ENCODE measurements around the gene ERF.

The ERF gene

DNA sequence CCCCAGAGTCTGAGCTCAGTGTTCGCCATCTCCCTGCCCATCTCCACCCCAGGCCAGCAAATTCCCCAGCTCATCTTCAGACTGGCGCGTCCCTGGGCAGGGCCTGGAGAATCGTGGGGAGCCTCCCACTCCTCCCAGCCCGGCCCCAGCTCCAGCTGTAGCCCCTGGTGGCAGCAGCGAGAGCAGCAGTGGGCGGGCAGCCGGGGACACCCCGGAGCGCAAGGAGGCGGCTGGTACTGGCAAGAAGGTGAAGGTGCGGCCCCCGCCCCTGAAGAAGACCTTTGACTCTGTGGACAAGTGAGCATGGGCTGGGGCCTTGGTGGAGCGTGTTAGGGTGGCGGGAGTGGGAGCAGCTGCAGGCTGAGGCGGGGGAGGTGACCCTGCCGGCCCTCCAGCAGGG lies 38.6 kb upstream of the ERF start:
- Histone ChIP-seq H3K27ac (no peak overlapping the region), H3K79me2 (no peaks in the 10 kb centered on the region), H2AFZ (no peak overlapping the region), H3K4me2 (ENCODE audit: low read length) (no peak overlapping the region), H3K9ac (no peak overlapping the region), H3K4me1 (no peaks in the 10 kb centered on the region), H3K27me3 (ENCODE audit: control insufficient read depth, insufficient read depth, low read length) (no peaks in the 10 kb centered on the region), H3K4me3 (ENCODE audit: low read depth, low read length) (no peak overlapping the region), H3K9me3 (ENCODE audit: control insufficient read depth, low read length) (no peaks in the 10 kb centered on the region), H3K36me3 (ENCODE audit: control insufficient read depth, insufficient read depth, low read length) (no peaks in the 10 kb centered on the region)
- TF ChIP-seq, protein P1, sequence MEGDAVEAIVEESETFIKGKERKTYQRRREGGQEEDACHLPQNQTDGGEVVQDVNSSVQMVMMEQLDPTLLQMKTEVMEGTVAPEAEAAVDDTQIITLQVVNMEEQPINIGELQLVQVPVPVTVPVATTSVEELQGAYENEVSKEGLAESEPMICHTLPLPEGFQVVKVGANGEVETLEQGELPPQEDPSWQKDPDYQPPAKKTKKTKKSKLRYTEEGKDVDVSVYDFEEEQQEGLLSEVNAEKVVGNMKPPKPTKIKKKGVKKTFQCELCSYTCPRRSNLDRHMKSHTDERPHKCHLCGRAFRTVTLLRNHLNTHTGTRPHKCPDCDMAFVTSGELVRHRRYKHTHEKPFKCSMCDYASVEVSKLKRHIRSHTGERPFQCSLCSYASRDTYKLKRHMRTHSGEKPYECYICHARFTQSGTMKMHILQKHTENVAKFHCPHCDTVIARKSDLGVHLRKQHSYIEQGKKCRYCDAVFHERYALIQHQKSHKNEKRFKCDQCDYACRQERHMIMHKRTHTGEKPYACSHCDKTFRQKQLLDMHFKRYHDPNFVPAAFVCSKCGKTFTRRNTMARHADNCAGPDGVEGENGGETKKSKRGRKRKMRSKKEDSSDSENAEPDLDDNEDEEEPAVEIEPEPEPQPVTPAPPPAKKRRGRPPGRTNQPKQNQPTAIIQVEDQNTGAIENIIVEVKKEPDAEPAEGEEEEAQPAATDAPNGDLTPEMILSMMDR (IDR thresholded peaks at IDR 0.05): no peak

DNA sequence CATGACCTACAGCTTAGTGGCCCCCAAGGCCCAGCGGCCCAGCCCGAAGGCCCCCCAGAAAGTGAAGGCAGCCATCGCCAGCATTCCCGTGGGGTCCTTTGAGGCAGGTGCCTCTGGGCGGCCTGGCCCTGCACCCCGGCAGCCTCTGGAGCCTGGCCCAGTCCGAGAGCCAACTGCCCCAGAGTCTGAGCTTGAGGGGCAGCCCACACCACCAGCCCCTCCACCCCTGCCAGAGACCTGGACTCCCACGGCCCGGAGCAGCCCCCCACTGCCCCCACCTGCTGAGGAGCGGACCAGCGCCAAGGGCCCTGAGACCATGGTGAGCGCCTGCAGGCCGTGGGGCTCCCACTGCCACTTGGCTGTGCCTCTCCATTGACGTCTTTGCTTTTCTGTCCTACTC lies 38.0 kb upstream of the ERF start:
- H3K9me3 ChIP-seq (ENCODE audit: control insufficient read depth, low read length): no peaks in the 10 kb centered on the region
- H3K9ac ChIP-seq: no peak overlapping the region
- no peak overlapping the region for H2AFZ ChIP-seq
- H3K4me1 ChIP-seq: no peaks in the 10 kb centered on the region
- no peak overlapping the region for H3K4me3 ChIP-seq (ENCODE audit: low read depth, low read length)
- H3K79me2 ChIP-seq: no peaks in the 10 kb centered on the region
- H3K27ac ChIP-seq: no peak overlapping the region
- TF ChIP-seq, protein P1 (IDR thresholded peaks at IDR 0.05): no peak
- H3K27me3 ChIP-seq (ENCODE audit: control insufficient read depth, insufficient read depth, low read length): no peaks in the 10 kb centered on the region
- H3K4me2 ChIP-seq (ENCODE audit: low read length): no peak overlapping the region
- H3K36me3 ChIP-seq (ENCODE audit: control insufficient read depth, insufficient read depth, low read length): no peaks in the 10 kb centered on the region

DNA sequence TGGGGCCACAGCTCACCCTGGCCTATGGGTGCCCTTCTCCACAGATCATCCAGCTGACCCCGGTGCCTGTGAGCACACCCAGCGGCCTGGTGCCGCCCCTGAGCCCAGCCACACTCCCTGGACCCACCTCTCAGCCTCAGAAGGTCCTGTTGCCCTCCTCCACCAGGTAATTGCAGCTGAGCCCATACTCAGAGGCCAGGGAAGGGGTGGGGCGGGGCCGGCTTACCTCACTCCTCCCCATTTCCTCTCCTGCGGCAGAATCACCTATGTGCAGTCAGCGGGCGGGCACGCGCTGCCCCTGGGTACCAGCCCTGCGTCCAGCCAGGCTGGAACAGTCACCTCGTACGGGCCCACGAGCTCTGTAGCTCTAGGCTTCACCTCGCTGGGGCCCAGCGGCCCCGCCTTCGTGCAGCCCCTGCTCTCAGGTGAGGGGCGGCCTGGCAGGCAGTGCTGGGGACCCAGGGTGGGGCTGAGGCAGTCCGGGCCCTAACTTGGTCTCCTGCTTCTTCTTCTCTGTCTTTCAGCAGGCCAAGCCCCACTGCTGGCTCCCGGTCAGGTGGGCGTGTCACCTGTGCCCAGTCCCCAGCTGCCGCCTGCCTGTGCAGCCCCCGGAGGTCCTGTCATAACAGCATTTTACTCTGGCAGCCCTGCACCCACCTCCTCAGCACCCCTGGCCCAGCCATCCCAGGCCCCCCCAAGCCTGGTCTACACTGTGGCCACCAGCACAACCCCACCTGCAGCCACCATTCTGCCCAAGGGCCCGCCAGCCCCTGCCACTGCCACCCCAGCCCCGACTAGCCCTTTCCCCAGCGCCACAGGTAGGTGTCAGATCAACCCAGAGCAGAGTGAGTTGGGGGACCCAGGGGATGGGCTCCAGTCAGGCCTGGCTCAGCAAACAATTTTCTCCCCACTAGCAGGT lies 37.4 kb upstream of the ERF start:
- TF ChIP-seq, protein P1 (IDR thresholded peaks at IDR 0.05): no peak
- no peak overlapping the region for H2AFZ ChIP-seq
- no peak overlapping the region for H3K27ac ChIP-seq
- no peaks in the 10 kb centered on the region for H3K27me3 ChIP-seq (ENCODE audit: control insufficient read depth, insufficient read depth, low read length)
- H3K4me1 ChIP-seq: no peaks in the 10 kb centered on the region
- no peak overlapping the region for H3K4me3 ChIP-seq (ENCODE audit: low read depth, low read length)
- no peaks in the 10 kb centered on the region for H3K79me2 ChIP-seq
- H3K4me2 ChIP-seq (ENCODE audit: low read length): no peak overlapping the region
- H3K36me3 ChIP-seq (ENCODE audit: control insufficient read depth, insufficient read depth, low read length): no peaks in the 10 kb centered on the region
- H3K9ac ChIP-seq: no peak overlapping the region
- H3K9me3 ChIP-seq (ENCODE audit: control insufficient read depth, low read length): no peaks in the 10 kb centered on the region

DNA sequence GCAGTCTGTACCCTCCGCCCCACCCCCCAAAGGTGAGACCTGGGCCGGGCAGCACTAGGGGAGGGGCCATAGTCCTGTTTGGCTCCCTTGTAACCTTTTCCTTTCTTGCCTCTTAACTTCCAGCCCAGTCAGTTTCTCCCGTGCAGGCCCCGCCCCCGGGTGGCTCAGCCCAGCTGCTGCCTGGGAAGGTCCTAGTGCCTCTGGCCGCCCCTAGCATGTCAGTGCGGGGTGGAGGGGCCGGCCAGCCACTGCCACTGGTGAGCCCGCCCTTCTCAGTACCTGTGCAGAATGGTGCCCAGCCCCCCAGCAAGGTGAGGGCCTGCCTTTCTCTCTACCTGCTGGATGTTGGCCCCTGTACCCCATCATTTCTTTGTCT lies 36.5 kb upstream of the ERF start:
- no peaks in the 10 kb centered on the region for H3K79me2 ChIP-seq
- no peaks in the 10 kb centered on the region for H3K9me3 ChIP-seq (ENCODE audit: control insufficient read depth, low read length)
- no peak overlapping the region for H3K27ac ChIP-seq
- TF ChIP-seq, protein P1 (IDR thresholded peaks at IDR 0.05): no peak
- H2AFZ ChIP-seq: no peak overlapping the region
- no peaks in the 10 kb centered on the region for H3K27me3 ChIP-seq (ENCODE audit: control insufficient read depth, insufficient read depth, low read length)
- no peak overlapping the region for H3K4me2 ChIP-seq (ENCODE audit: low read length)
- no peak overlapping the region for H3K9ac ChIP-seq
- peaks cover 3% of the 10 kb centered on the region for H3K4me1 ChIP-seq
- H3K36me3 ChIP-seq (ENCODE audit: control insufficient read depth, insufficient read depth, low read length): no peaks in the 10 kb centered on the region
- no peak overlapping the region for H3K4me3 ChIP-seq (ENCODE audit: low read depth, low read length)
